Neural cell (in vitro differentiated cells): ENCODE measurements around the gene NFYC.

Source experiments
- EP300 ChIP-seq: fragments of 450-650 bp; conservative IDR thresholded peaks from 2 replicates; pipeline ENCODE4 v1.6.1; 2014; ENCODE audit warnings: antibody characterized with exemption, mild to moderate bottlenecking, moderate library complexity; ENCODE audit not compliant: poor library complexity, severe bottlenecking
- EZH2 ChIP-seq: fragments of 200-600, 300-800 bp; shearing (Covaris generic), sonication (generic); IDR thresholded peaks from 2 replicates; pipeline ENCODE4 v1.6.1; 2014; ENCODE audit warnings: antibody characterized with exemption, low read length, borderline replicate concordance, mild to moderate bottlenecking; ENCODE audit not compliant: insufficient read depth, poor library complexity, severe bottlenecking
- MXI1 ChIP-seq: fragments of 450-650 bp; conservative IDR thresholded peaks from 2 replicates; pipeline ENCODE4 v1.6.1; 2014; ENCODE audit warnings: antibody characterized with exemption, mild to moderate bottlenecking; ENCODE audit not compliant: poor library complexity, severe bottlenecking
- POLR2AphosphoS5 ChIP-seq: IDR thresholded peaks from 2 replicates; pipeline ENCODE4 v1.6.1; 2012
- RAD21 ChIP-seq: fragments of 450-650 bp; conservative IDR thresholded peaks from 2 replicates; pipeline ENCODE4 v1.6.1; 2014; ENCODE audit warnings: antibody characterized with exemption, mild to moderate bottlenecking, moderate library complexity
- SMC3 ChIP-seq: fragments of 450-650 bp; conservative IDR thresholded peaks from 2 replicates; pipeline ENCODE4 v1.6.1; 2014; ENCODE audit warnings: antibody characterized with exemption, mild to moderate bottlenecking, moderate library complexity; ENCODE audit not compliant: poor library complexity
- TAF1 ChIP-seq: IDR thresholded peaks from 2 replicates; pipeline ENCODE4 v1.6.1; 2012; ENCODE audit warnings: low read depth
- TF ChIP-seq, protein P1 (sequence below): fragments of 450-650 bp; IDR thresholded peaks from 2 replicates; pipeline ENCODE4 v1.5.1; 2014; ENCODE audit warnings: antibody characterized with exemption, mild to moderate bottlenecking, moderate library complexity; ENCODE audit not compliant: poor library complexity, severe bottlenecking
- TF ChIP-seq, protein P2 (sequence below): IDR thresholded peaks from 2 replicates; pipeline ENCODE4 v1.6.1; 2012; ENCODE audit warnings: borderline replicate concordance

DNA sequence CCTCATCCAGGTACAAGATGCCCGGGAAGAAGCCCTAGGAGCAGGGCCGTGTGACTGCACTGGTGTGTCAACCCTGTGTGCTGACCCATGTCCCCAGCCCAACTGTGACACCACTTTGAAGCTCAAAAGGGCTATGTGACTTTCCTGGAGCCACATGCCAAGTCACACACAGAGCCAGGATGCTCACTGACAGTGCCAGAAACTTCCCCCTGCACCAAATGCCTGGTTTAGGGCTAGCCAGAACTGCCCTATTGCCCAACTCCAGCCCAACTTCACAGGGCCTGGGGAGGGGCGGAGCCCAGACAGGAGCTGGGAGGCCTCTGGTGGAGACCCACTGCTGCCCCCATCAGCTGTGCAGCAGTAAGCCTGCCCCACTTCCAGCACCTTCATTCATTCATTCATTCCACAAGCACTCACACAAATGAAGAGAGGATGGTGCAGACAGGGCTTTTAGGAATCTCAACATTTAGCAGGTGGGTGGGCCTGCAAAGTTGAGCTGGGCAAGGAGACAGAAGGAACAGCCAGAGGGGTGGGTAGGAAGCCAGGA is 128.8 kb downstream of the NFYC start:
- TF ChIP-seq EP300: no peak
- TF ChIP-seq, protein P1, sequence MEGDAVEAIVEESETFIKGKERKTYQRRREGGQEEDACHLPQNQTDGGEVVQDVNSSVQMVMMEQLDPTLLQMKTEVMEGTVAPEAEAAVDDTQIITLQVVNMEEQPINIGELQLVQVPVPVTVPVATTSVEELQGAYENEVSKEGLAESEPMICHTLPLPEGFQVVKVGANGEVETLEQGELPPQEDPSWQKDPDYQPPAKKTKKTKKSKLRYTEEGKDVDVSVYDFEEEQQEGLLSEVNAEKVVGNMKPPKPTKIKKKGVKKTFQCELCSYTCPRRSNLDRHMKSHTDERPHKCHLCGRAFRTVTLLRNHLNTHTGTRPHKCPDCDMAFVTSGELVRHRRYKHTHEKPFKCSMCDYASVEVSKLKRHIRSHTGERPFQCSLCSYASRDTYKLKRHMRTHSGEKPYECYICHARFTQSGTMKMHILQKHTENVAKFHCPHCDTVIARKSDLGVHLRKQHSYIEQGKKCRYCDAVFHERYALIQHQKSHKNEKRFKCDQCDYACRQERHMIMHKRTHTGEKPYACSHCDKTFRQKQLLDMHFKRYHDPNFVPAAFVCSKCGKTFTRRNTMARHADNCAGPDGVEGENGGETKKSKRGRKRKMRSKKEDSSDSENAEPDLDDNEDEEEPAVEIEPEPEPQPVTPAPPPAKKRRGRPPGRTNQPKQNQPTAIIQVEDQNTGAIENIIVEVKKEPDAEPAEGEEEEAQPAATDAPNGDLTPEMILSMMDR: no peak
- TF ChIP-seq TAF1: no peak
- TF ChIP-seq, protein P2, sequence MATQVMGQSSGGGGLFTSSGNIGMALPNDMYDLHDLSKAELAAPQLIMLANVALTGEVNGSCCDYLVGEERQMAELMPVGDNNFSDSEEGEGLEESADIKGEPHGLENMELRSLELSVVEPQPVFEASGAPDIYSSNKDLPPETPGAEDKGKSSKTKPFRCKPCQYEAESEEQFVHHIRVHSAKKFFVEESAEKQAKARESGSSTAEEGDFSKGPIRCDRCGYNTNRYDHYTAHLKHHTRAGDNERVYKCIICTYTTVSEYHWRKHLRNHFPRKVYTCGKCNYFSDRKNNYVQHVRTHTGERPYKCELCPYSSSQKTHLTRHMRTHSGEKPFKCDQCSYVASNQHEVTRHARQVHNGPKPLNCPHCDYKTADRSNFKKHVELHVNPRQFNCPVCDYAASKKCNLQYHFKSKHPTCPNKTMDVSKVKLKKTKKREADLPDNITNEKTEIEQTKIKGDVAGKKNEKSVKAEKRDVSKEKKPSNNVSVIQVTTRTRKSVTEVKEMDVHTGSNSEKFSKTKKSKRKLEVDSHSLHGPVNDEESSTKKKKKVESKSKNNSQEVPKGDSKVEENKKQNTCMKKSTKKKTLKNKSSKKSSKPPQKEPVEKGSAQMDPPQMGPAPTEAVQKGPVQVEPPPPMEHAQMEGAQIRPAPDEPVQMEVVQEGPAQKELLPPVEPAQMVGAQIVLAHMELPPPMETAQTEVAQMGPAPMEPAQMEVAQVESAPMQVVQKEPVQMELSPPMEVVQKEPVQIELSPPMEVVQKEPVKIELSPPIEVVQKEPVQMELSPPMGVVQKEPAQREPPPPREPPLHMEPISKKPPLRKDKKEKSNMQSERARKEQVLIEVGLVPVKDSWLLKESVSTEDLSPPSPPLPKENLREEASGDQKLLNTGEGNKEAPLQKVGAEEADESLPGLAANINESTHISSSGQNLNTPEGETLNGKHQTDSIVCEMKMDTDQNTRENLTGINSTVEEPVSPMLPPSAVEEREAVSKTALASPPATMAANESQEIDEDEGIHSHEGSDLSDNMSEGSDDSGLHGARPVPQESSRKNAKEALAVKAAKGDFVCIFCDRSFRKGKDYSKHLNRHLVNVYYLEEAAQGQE: no peak
- TF ChIP-seq POLR2AphosphoS5: no peak
- no peak for TF ChIP-seq EZH2
- no peak for TF ChIP-seq SMC3
- TF ChIP-seq MXI1: no peak
- TF ChIP-seq RAD21: no peak
